Body of pancreas (tissue), 4 donors: ENCODE results near the gene TAS2R38. TPM values are rescaled to one million over a fixed set of nuclear protein-coding genes. Genes with fewer than 3 reads are reported as not detected.

ENCODE experiments used
- ATAC-seq: fragments of 150-250 bp; one replicate; pipeline ENCODE4 v1.9.1; 2016
- DNase-seq, 4 donors: peaks; one replicate each; pipeline ENCODE4 v3.0.0-alpha.2; 2019
- H3K27ac ChIP-seq, 4 donors: fragments of 200-600 bp; sonication (generic); 1 replicate in 3 of 4; 2 replicates in 1 of 4; pipeline versions ENCODE4 v1.5.1 to v1.6.1; 2016 to 2019; ENCODE audit warnings: mild to moderate bottlenecking in 1 of 4, mixed read lengths in 1 of 4, moderate library complexity in 1 of 4
- H3K27me3 ChIP-seq, 2 donors: fragments of 200-600 bp; sonication (generic); one replicate each; pipeline ENCODE4 v1.6.0; 2016; ENCODE audit warnings: mild to moderate bottlenecking in 1 of 2
- H3K36me3 ChIP-seq, 2 donors: fragments of 200-600 bp; sonication (generic); replicated peaks in 1 of 2; 2 replicates each; pipeline ENCODE4 v1.5.1; 2016; ENCODE audit warnings: low read depth in 2 of 2; ENCODE audit not compliant: insufficient read depth in 1 of 2
- H3K4me1 ChIP-seq: fragments of 200-600 bp; sonication (generic); one replicate; pipeline ENCODE4 v1.6.0; 2016
- H3K4me3 ChIP-seq, 2 donors: fragments of 200-600 bp; sonication (generic); 1 replicate in 1 of 2; 2 replicates in 1 of 2; pipeline ENCODE4 v1.5.1; 2016 to 2019
- H3K9me3 ChIP-seq, 3 donors: fragments of 200-600 bp; sonication (generic); 1 replicate in 2 of 3; 2 replicates in 1 of 3; pipeline ENCODE4 v1.5.1; 2016
- POLR2A ChIP-seq, 3 donors: fragments of 450-650 bp; IDR thresholded peaks; one replicate each; pipeline ENCODE4 v1.6.1; 2016; ENCODE audit warnings: antibody characterized with exemption in 3 of 3, mild to moderate bottlenecking in 2 of 3
- WGBS, 2 donors: methylation state at CpG; one replicate each; pipeline ENCODE4 v1.1.5; 2017; 5-methylcytosine and 5-hydroxymethylcytosine counted together
- intact Hi-C: fragments of 100-400 bp; cut with DNase I; formaldehyde crosslinking; loops from one replicate; pipeline ENCODE4 v1.15.1; 2023
- total RNA-seq, 2 donors: library from RNA; depleted of rRNA; stranded (reverse); fragments of >200 nt; gene quantifications; one replicate each; pipeline ENCODE4 v1.1.0, GENCODE V29; 2016
- TF ChIP-seq, protein P1 (sequence below), 7 experiments: fragments of 450-650 bp in 4 of 7; fragments of 200-600 bp in 3 of 7; sonication (generic) in 3 of 7; IDR thresholded peaks; one replicate each; pipeline ENCODE4 v1.5.1; 2016 to 2019; ENCODE audit warnings: antibody characterized with exemption in 7 of 7

Gene TAS2R38
- total RNA-seq, 2 donors from 2014 or later, result not detected

- H3K9me3 ChIP-seq, result no peaks in the 10 kb centered on the region
- H3K4me1 ChIP-seq, result peaks cover 4% of the 10 kb centered on the region
- TF ChIP-seq, protein P1, sequence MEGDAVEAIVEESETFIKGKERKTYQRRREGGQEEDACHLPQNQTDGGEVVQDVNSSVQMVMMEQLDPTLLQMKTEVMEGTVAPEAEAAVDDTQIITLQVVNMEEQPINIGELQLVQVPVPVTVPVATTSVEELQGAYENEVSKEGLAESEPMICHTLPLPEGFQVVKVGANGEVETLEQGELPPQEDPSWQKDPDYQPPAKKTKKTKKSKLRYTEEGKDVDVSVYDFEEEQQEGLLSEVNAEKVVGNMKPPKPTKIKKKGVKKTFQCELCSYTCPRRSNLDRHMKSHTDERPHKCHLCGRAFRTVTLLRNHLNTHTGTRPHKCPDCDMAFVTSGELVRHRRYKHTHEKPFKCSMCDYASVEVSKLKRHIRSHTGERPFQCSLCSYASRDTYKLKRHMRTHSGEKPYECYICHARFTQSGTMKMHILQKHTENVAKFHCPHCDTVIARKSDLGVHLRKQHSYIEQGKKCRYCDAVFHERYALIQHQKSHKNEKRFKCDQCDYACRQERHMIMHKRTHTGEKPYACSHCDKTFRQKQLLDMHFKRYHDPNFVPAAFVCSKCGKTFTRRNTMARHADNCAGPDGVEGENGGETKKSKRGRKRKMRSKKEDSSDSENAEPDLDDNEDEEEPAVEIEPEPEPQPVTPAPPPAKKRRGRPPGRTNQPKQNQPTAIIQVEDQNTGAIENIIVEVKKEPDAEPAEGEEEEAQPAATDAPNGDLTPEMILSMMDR (IDR thresholded peaks at IDR 0.05), result no peak
- TF ChIP-seq POLR2A (IDR thresholded peaks at IDR 0.05), result no peak
- H3K27me3 ChIP-seq, result no peaks in the 10 kb centered on the region
- WGBS, 2 donors, result 32% methylated on average over 11 of the region's 11 CpGs
- DNase-seq (no peak), ATAC-seq (no peak)
- peak overlapping the region in 1 of 2 donors; percentile 2 for H3K4me3 ChIP-seq
- H3K27ac ChIP-seq, result no peak overlapping the region
- no peaks in the 10 kb centered on the region for H3K36me3 ChIP-seq
- intact Hi-C loops, result no loop called here
These were observed 3.1 kb upstream of the TAS2R38 start for GRCh38 chr7:141976524-141977245.

DNA sequence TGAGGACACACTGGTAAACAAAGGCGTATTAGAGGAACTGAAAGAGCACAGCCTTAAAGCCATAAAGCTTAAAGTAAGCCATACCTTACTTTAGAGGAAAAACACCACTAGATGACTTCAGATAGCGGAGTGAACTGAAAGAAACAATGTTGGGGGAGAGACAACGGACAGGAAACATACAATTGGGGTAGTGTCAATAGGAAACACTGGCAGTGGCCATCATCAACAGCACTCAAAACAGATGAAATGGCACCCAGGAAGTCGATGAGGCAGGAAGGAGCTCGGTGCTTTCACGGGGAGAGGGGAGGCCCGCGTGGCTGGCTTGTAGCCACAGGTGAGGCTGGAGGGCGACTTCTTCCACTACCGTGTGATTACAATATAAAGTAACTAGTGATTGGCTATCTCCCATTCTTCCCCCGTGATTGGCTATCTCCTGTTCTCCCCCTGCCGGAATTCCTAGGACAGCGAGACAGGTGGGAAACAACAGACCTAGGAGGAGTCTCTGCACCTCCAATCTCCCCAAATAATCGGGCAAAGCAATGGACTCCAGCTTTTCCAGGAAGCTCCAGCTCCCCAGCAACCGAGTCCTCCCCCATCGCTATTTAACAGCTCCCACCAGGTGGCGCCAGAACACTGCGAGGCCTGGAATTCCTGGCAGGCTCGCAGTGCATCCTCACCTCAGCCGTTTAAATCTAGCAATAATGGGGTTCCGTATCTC lies 2.4 kb upstream of the TAS2R38 start:
- H3K4me1 ChIP-seq, result peaks cover 4% of the 10 kb centered on the region
- DNase-seq (peak; percentile 81 to 85 (median 84)), ATAC-seq (peak; percentile 90)
- WGBS, 2 donors, result 12 to 13% methylated on average over 21 of the region's 21 CpGs
- no peaks in the 10 kb centered on the region for H3K36me3 ChIP-seq
- H3K27ac ChIP-seq, result no peak overlapping the region
- H3K4me3 ChIP-seq, result peak overlapping the region in 1 of 2 donors; percentile 2
- H3K9me3 ChIP-seq, result no peaks in the 10 kb centered on the region
- TF ChIP-seq, protein P1 (IDR thresholded peaks at IDR 0.05), result peak; percentile 80 to 96 (median 91)
- peak in 1 of 3 donors; percentile 16 for TF ChIP-seq POLR2A (IDR thresholded peaks at IDR 0.05)
- H3K27me3 ChIP-seq, result no peaks in the 10 kb centered on the region
- intact Hi-C loops, result no loop called here

- no peak for TF ChIP-seq POLR2A (IDR thresholded peaks at IDR 0.05)
- TF ChIP-seq, protein P1 (IDR thresholded peaks at IDR 0.05), result peak in 6 of 7 experiments; percentile 9 to 49 (median 33)
- Histone ChIP-seq H3K4me3 (no peak overlapping the region), H3K27me3 (no peaks in the 10 kb centered on the region), H3K27ac (no peak overlapping the region), H3K4me1 (peaks cover 4% of the 10 kb centered on the region), H3K9me3 (no peaks in the 10 kb centered on the region), H3K36me3 (no peaks in the 10 kb centered on the region)
- WGBS, 2 donors, result 65 to 67% methylated on average over 2 of the region's 2 CpGs
- intact Hi-C loops, result no loop called here
- ATAC-seq, result no peak
- DNase-seq, result peak in 3 of 4 donors; percentile 20 to 50 (median 22)
These were observed 1.3 kb upstream of the TAS2R38 start for GRCh38 chr7:141974831-141975230.

- 66 to 91% methylated on average over 3 of the region's 3 CpGs for WGBS, 2 donors
- no peak for ATAC-seq
- H3K27me3 ChIP-seq, result no peaks in the 10 kb centered on the region
These were observed 12.7 kb downstream of the TAS2R38 start for GRCh38 chr7:141960687-141961422.

More at GRCh38 chr7:141960687-141961422, 12.7 kb downstream of the TAS2R38 start:
- no peaks in the 10 kb centered on the region for H3K9me3 ChIP-seq
- intact Hi-C loops, result no loop called here
- H3K36me3 ChIP-seq, result no peaks in the 10 kb centered on the region
- H3K4me1 ChIP-seq, result no peaks in the 10 kb centered on the region
- DNase-seq, result no peak
- no peak overlapping the region for H3K27ac ChIP-seq
- no peak overlapping the region for H3K4me3 ChIP-seq
- TF ChIP-seq, protein P1 (IDR thresholded peaks at IDR 0.05), result no peak
- no peak for TF ChIP-seq POLR2A (IDR thresholded peaks at IDR 0.05)
